Measurements from ENCODE around the gene LDLRAD2.

Gene LDLRAD2

GRCh38 chr1:21836729-21837128 is 24.7 kb downstream of the LDLRAD2 start:
- Histone ChIP-seq H3K36me3 (replicated peaks; ENCODE audit: insufficient read depth, low read length) (no peaks in the 10 kb centered on the region), H3F3A (ENCODE audit: insufficient read depth, low read length) (no peaks in the 10 kb centered on the region), H3K9me3 (replicated peaks; ENCODE audit: insufficient read depth, low read length) (no peaks in the 10 kb centered on the region), H3K9me2 (replicated peaks; ENCODE audit: insufficient read depth, low read length) (no peaks in the 10 kb centered on the region), H3K9ac (ENCODE audit: low read length) (no peak overlapping the region), H2AFZ (ENCODE audit: low read length) (no peak overlapping the region), H3K27me3 (replicated peaks; ENCODE audit: insufficient read depth, low read length) (no peaks in the 10 kb centered on the region), H3K4me3 (ENCODE audit: low read length) (no peak overlapping the region), H3K4me2 (ENCODE audit: low read depth, low read length) (no peak overlapping the region), H3K4me1 (ENCODE audit: low read length) (no peaks in the 10 kb centered on the region), H4K20me1 (ENCODE audit: insufficient read depth, low read length) (no peaks in the 10 kb centered on the region), H3K79me2 (ENCODE audit: low read length) (no peaks in the 10 kb centered on the region), H3K27ac (ENCODE audit: low read length) (no peak overlapping the region)
- TF ChIP-seq EZH2 (optimal IDR thresholded peaks at IDR 0.05; ENCODE audit: low read depth, low read length) (no peak), CTCF (IDR thresholded peaks at IDR 0.05; ENCODE audit: low read length) (no peak), EZH2phosphoT487 (IDR thresholded peaks at IDR 0.05; ENCODE audit: low read length) (no peak)
- no peak for DNase-seq

GRCh38 chr1:21837476-21837875 is 25.4 kb downstream of the LDLRAD2 start:
- Histone ChIP-seq H4K20me1 (ENCODE audit: insufficient read depth, low read length) (no peaks in the 10 kb centered on the region), H3F3A (ENCODE audit: insufficient read depth, low read length) (no peaks in the 10 kb centered on the region), H3K36me3 (replicated peaks; ENCODE audit: insufficient read depth, low read length) (no peaks in the 10 kb centered on the region), H3K27ac (ENCODE audit: low read length) (no peak overlapping the region), H3K9me2 (replicated peaks; ENCODE audit: insufficient read depth, low read length) (no peaks in the 10 kb centered on the region), H3K9me3 (replicated peaks; ENCODE audit: insufficient read depth, low read length) (no peaks in the 10 kb centered on the region), H3K4me1 (ENCODE audit: low read length) (no peaks in the 10 kb centered on the region), H3K79me2 (ENCODE audit: low read length) (no peaks in the 10 kb centered on the region), H3K4me2 (ENCODE audit: low read depth, low read length) (no peak overlapping the region), H3K9ac (ENCODE audit: low read length) (no peak overlapping the region), H3K27me3 (replicated peaks; ENCODE audit: insufficient read depth, low read length) (no peaks in the 10 kb centered on the region), H3K4me3 (ENCODE audit: low read length) (no peak overlapping the region), H2AFZ (ENCODE audit: low read length) (no peak overlapping the region)
- no peak for TF ChIP-seq EZH2phosphoT487 (IDR thresholded peaks at IDR 0.05; ENCODE audit: low read length)
- DNase-seq, result no peak

GRCh38 chr1:21838359-21839157 is 26.5 kb downstream of the LDLRAD2 start:
- Histone ChIP-seq H3K9me3 (replicated peaks; ENCODE audit: insufficient read depth, low read length) (no peaks in the 10 kb centered on the region), H3K27me3 (replicated peaks; ENCODE audit: insufficient read depth, low read length) (no peaks in the 10 kb centered on the region), H3K79me2 (ENCODE audit: low read length) (no peaks in the 10 kb centered on the region), H3K9ac (ENCODE audit: low read length) (no peak overlapping the region), H3F3A (ENCODE audit: insufficient read depth, low read length) (no peaks in the 10 kb centered on the region), H3K9me2 (replicated peaks; ENCODE audit: insufficient read depth, low read length) (no peaks in the 10 kb centered on the region), H3K4me2 (ENCODE audit: low read depth, low read length) (no peak overlapping the region), H4K20me1 (ENCODE audit: insufficient read depth, low read length) (no peaks in the 10 kb centered on the region), H3K27ac (ENCODE audit: low read length) (no peak overlapping the region), H2AFZ (ENCODE audit: low read length) (no peak overlapping the region), H3K4me1 (ENCODE audit: low read length) (no peaks in the 10 kb centered on the region), H3K36me3 (replicated peaks; ENCODE audit: insufficient read depth, low read length) (no peaks in the 10 kb centered on the region), H3K4me3 (ENCODE audit: low read length) (no peak overlapping the region)
- TF ChIP-seq EZH2phosphoT487 (IDR thresholded peaks at IDR 0.05; ENCODE audit: low read length) (no peak), EZH2 (optimal IDR thresholded peaks at IDR 0.05; ENCODE audit: low read depth, low read length) (no peak), CTCF (IDR thresholded peaks at IDR 0.05; ENCODE audit: low read length) (no peak)
- no peak for DNase-seq

All from MM.1S (cell line).